Neural progenitor cell (in vitro differentiated cells): ENCODE data around the gene MORN1.

Source experiments
- CTCF ChIP-seq: fragments of 200-600 bp; sonication (generic); IDR thresholded peaks from 2 replicates; pipeline ENCODE4 v1.5.1; 2017; ENCODE audit warnings: antibody characterized with exemption, mild to moderate bottlenecking
- EZH2 ChIP-seq: fragments of 200-600 bp; sonication (generic); IDR thresholded peaks from 2 replicates; pipeline ENCODE4 v1.6.1; 2017; ENCODE audit warnings: antibody characterized with exemption, mild to moderate bottlenecking, moderate library complexity
- EZH2phosphoT487 ChIP-seq: fragments of 200-600 bp; sonication (generic); IDR thresholded peaks from 2 replicates; pipeline ENCODE4 v1.6.1; 2017; ENCODE audit warnings: antibody characterized with exemption

DNA sequence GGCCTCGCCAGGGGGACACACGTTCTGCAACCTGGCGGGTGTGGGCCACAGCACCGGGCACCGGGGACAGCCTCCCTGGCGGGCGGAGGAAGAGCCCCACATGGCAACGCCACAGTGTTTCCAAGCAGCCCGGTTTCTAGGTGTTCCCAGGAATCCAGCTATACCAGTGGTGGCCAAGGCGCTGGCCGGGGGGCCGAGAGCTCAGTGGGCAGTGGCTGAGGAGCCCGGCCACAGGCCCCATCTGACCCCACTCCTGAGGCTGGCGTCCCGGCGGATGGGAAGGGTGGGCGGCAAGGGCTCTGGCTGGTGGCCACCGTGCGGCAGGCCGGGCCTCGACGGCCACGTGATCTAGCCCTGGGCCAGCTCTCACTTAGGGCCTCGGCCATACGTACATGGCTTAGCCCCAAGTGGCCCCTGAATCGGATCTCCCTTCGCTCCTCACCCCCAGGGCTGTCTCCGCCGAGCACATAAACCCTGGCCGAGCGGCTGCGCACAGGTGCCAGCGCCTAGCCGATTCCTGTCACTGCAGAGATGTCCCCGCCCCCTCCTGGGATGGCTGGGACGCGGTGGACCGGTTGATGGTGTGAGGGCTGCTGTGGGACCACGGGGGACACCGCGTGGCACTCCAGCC lies 68.7 kb downstream of the MORN1 start:
- TF ChIP-seq CTCF: no peak
- no peak for TF ChIP-seq EZH2
- no peak for TF ChIP-seq EZH2phosphoT487
